ENCODE measurements around the gene SLC4A8.

The SLC4A8 gene

DNA sequence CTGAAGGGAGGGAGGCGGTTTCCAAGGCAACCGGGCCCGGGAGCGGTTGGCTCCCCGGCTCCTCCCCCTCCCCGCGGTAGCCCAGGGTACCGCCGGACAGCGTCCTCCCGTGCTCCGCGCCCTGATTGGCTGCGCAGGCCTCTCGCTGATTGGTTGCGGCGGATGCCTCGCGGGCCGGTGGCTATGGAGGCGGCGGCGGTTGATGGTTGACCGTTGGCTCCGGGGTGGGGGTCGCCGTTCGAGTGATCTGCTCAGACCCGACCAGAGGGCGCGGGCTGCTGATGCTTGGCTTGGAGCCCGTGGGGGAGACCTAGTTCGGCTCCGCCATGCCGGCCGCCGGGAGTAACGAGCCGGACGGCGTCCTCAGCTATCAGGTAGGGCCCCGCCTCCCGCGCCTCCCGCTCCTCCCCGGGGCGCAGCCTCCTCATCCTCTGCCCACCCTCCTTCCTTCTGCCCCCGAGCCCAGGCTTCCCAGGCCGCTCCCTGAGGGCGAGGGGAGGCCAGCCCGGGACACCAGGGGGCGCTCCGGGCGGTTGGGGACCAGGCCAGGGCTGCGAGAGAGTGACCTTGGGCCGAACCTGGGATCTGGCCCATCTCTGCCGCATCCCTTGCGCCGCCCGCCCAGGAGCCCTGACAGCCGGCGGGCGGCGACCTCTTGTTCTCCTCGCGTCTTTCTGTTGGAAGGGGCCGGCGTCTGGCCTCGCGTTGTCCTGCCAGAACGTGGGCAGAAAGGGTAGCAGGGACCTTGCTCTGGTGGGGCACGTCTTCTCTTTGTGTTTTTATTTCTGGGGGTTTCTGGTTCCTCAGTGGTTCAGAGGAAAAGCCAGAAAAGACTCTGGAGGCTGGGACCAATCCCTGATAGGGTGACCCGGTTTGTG, at the start of gene SLC4A8:
TSS of gene SLC4A8 (plus strand) at position 170 of the 878 bp plus-strand sequence. CDS start at position 327, 157 bp downstream.
- DNase-seq (ENCODE audit: low read depth, low spot score), result peak; percentile 31

DNA sequence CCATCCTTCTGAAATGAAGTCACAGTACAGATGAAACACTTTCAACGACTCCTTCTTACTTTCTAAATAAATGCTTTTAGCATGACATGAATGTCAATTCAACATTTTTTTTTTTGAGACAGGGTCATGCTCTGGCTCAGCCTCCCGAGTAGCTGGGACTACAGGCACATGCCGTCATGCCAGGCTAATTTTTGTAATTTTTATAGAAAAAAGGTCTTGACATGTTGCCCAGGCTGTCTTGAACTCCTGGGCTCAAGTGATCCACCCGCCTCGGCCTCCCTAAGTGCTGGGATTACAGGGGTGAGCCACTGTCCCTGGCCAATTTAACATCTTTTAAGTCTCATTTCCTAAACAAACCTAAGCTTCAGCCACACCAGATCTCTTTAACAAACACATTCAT, 49.8 kb upstream of the SLC4A8 start:
- no peak for DNase-seq (ENCODE audit: low read depth, low spot score)

DNA sequence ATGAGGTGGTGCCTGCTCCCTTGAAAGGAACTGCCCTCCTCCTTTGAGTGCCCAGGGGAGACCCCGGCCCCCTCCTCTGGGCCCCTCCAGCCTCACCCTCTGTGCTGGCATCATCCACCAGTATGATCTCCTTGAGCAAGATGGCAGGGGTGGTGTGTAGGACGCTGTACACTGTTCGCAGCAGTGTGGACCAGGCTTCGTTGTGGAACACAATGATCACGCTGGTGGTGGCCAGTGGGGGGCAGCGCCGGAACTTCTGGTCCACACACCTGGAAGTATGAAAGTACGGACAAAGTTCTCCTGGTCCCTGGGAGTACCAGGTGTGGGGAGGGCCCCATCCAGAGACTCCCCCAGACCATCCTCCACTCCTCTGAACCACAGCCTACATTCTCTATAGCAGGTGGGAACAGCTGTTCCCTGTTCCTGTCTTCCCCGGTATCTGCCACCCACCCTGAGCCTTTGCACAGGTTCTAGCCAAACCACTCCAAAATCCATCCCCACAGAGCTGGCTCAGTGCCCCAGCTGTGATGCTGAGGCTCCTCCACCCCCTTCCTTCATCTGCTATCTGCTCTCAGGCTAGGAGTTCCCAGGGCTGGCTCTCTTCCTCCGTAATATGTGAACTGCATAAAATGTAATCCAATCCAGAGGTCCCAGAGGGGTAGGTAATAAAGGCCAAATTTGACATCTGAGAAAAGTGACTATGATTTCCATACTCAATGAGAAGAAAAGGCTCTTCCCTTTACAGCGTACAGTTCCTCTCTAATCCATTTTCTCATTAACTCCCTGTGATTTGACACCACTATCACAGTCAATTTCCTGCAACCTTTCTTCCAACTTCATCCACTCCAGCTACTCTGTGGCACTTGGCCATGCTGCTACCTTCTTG, 47.3 kb upstream of the SLC4A8 start:
- DNase-seq (ENCODE audit: low read depth, low spot score), result no peak

DNA sequence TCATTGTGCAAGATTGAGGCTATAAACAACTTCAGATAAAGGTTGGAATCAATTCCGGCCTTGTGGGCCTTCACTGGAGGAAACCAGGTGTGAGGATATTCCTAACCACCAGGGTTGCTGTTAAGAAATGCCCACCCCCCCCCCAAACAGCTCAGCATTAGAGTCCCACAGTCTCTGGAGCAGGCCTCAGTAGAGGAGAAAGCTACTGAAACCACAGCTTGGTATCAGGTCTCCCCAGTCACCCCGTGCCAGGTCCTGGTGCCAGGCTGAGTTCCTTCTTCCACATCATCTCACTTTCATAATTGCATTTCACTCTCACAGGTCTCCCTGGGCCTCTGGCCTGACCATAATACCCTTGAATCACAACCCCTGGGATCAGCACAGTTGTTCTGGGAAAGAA, 45.9 kb upstream of the SLC4A8 start:
- DNase-seq (ENCODE audit: low read depth, low spot score), result no peak

DNA sequence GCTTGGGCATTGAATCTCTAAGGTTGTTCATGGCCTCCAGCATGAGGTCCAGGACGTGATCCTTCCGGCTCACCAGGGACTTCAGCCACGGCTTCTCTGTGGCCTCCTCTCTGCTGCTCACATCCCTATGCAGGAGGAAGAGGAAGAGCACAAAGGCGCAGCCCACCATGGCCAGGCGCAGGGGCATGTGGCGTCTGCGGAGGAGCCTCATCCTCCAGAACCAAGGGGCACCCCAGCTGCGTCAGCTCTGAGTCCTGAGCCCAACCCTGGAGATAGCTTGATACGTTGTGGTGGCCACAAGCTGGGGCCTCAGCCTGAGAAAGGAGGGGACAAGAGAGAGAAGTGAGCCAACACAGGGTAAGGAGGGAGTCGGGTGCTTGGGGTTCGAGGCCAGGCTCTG, 45.1 kb upstream of the SLC4A8 start:
- DNase-seq (ENCODE audit: low read depth, low spot score), result no peak

DNA sequence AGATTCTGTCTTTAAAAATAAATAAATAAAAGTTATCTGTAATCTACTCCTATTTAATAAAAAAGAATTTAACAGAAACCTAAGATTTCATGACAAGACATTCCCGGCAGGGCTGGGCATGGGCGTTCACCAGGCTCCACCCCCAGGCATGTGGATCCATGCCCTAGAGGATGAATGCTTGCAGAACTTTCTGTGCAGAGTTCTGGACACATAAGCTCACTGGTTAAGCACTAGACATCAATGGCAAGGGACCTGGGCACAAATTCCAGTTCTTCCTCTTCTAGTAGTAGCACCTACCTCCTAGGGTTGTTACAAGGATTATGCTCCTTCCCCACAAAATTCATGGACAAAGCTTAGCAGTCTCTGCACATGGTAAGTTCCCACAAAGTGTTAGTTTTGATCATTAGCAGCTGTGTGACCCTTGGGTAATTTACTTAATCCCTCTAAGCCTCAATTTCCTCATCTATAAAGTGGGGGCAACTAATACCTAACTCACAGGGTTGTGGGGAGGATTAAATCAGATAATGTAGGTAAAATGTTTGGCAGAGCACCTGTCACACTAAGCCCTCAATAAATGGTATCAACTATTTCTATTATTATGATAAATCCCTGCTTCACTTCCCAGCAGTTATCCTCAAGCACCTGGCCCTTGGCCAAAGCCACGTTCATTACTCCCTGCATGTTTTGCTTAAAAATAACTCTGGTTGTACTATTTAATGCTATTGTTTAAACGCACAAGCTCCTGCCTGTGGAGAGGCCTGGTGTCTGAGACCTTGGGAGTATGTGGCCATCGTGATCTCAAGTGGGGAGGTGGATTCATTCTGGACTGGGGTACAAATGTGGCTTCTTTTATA, 43.2 kb upstream of the SLC4A8 start:
- peak; percentile 45 for DNase-seq (ENCODE audit: low read depth, low spot score)

DNA sequence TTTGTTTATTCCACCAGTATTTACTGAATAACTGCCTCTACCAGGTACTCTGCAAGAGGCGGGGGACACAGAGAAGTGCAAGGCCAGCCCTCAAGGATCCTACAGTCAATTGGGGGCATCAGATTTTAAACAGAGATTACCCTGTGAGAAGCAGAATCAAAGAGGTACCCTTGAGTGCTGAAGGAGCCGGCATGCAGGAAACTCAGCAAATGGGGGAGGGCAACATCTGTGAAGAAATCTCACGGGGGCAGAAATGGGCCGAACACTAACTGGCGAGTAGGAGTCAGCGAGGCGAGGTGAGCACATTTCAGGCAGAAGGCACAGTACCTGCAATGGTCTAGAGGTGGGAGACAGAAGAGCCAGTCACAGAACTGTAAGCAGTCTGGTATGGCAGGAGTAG, 42.5 kb upstream of the SLC4A8 start:
- DNase-seq (ENCODE audit: low read depth, low spot score), result no peak

DNA sequence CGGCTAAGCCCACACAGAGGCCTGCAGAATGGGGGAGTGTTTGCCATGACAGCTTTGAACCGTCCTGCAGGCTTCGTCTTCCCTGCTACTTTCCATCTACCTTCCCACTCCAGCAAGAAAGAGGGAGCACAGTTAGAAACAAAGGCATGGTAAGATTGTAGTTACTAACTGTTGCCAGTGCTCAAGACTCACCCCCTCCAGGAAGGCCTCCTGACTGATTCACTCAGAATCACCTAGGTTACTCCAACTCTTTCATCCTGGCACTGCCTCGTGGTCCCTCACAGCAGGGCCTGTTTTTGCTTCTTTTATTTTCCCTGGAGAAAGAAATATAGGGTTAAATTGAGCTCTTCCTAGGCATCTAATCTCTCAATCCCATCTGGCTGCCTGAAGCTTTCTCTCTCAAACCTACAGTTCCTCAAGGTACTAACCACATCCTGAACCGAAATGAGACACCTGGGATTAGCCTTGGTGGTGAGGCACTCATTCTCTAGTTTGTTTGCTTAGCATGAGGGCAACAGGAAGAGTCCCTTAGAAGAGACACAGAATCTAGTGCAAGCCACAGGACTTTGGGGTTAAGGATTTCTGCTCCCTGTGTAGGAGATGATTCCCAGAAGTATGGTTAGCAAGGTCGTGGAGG, 41.2 kb upstream of the SLC4A8 start:
- DNase-seq (ENCODE audit: low read depth, low spot score), result no peak

DNA sequence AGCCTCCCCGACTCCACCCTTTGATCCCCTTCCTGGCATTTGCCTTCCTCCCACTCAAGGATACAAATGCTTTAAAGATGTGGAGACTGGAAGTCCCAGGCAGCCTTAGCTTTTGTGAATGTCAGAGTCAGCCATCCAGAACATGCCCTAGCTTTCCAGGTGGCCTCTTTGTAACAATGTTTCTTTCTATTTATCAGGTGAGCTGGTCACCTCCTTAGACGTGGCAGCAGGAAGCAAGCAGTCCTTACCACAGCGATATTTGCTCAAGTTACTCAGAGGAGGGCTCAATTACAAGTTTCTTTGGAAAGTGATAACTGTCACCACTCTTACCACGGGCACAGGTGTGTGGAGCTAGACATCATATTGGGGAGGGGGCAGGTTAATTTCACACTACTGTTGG, 38.3 kb upstream of the SLC4A8 start:
- no peak for DNase-seq (ENCODE audit: low read depth, low spot score)

DNA sequence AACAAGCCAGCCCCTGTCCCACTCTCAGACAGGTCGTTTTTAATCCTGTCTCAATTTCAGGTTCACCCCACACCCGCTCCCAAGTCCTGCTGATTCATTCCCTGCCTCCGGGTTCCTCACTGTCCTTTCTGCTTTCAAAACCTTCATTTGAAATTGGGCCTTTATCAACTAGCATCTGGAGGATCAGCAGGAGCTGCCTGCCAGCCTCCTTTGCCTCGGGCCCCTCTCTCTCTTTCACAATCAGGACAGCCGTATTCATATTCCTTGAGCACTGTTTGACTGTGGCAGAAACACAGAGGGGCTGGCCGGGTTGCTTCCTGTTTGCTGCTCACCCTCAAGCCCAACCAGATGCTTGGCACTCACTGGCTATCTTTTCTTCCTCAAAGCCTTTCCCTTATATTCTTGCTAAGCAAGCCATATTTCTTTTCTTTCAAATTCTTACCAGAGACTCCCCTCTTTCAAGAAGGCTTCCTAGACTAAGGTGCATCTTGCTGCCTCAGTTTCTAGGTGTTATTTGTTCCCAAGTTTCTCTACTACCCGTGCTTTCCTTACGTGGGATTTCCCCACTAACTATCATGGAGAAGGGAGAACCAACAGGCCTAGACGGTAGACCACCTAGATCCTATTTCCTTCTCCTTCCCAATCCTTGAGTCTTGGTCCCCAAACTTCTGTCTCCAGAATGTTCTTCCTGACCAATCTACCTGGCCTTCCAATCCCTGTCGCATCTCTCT, 36.4 kb upstream of the SLC4A8 start:
- no peak for DNase-seq (ENCODE audit: low read depth, low spot score)

DNA sequence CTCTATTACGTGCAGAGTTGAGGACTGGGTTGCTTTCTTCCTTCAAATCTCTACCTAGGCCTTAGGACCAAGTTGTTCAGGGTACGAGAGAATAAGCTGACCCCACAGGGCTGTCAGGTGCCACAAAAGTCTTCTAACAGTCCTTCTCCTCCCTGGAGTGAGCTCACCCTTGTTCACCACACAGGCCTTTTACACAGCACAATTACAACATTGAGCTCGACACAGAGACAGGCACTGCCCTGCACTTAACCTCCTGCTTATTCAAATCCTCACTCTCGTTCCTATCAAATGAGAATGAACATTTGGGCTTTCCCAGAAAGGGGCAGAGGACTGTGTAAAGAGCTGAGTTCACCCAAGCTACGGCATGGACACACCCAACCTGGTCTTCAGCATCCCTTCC, 35.8 kb upstream of the SLC4A8 start:
- DNase-seq (ENCODE audit: low read depth, low spot score), result no peak

DNA sequence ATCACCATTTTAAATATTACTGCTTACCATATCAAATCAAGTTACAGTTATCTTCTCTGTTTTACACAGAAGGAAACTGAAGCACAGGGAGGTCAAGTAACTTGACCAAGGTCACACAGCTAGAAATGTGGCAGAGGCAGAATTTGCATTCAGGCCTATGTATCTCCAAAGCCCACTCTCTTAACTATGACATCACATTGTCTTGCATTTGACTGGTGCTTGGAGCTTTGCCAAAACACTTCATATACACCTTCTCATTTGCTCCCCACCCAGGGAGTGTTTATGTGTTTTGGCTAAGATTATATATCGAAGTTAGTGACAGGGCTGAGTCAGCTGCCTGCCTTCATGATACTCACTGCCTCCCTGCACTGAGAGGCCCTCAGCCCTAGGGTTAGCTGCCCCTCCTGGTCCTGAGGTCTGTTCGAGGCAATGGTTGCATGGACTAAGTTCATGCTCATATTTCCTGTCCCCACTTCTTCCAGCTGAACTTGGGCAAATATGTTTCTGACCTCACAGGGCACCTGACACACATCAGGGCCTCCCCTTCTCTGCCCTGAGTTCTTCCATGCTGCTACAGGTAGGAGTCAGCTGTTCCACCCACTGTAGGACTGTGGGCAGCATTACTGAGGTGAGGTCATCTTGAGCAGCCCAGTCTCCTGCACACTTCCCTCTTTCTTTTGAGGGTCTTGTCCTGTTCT, 35.2 kb upstream of the SLC4A8 start:
- DNase-seq (ENCODE audit: low read depth, low spot score), result no peak

DNA sequence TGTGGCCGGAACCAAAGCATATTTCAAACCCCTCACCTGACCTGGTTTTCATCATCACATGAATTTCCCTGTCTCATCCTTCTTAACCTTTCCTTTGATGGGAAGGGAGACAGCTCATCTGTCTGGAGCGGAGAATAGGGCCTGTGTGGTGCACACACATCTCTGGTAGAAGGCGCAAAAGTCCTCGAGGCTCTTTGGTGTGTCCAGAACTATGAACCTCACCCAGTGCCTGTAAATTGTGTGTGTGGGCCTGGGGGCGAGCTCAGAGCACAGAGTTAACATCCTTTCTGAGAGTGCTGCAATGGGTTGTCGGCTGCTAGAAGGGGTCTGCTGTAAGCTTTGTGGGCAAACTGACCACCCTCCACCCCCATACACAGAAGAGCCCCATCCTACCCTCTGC, 34.2 kb upstream of the SLC4A8 start:
- no peak for DNase-seq (ENCODE audit: low read depth, low spot score)

DNA sequence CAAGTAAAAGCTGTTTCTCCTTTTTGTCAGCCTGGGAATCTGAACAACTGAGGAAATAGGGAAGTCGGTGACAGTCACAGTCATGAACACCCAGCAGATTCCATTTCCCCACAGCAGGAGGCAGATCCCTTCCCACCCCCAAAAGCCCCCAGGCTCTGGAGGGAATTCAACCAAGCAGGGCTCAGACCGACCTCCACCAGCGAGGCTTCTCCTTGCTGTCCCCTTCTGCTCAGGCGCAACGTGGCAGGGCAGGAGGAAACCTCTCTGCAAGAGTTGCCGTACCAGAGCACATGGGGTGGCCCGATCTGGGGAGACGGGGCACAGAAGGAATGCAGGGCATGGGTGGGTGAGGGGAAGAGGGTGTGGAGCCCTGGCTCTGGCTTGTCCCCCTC, 33.7 kb upstream of the SLC4A8 start:
- no peak for DNase-seq (ENCODE audit: low read depth, low spot score)

DNA sequence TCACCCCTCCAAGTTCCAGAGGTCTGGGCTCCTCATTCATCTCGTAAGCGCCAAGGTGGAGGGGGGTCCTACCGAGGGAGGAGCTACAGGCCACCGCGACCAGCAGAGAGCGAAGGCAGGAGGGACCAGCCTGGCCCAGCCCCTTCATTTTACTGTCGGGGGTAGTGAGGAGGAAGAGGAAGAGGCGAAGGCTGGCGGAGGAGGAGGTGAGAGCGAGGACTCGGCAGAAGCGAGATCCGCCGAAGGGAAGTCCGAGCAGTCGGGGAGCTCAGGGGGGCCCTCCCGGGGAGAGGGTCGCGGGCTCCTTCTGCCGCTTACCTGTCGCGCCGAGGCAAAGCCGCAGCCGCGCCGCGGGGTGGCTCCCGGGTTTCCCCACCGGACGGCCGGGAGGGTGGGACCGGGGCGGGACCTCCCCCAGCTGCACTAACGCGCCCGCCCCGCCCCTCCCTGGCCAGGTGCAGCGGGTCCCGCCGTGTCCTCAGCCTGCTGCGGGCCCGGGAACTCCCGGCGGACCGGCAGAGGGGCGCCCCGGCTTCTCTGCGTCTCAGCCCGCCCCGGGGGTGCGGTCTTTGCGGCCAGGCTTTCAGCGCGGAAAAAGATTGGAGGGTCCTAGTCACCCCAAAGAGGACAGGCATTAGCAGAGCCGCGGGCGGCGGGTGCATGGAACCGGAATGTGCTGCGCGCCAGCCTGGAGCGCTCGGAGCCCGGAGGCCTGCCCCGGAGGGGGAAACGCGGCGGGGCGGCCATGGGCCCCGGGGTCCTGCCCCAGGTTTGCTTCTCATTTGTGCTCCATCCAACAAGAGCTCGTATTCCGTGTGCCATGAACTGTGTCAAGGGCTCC, 33.1 kb upstream of the SLC4A8 start, which contains the start of gene GALNT6:
TSS of gene GALNT6 (minus strand) at position 124 of the 841 bp plus-strand sequence. CDS start 11,625 bp downstream, outside the sequence.
- no peak for DNase-seq (ENCODE audit: low read depth, low spot score)

DNA sequence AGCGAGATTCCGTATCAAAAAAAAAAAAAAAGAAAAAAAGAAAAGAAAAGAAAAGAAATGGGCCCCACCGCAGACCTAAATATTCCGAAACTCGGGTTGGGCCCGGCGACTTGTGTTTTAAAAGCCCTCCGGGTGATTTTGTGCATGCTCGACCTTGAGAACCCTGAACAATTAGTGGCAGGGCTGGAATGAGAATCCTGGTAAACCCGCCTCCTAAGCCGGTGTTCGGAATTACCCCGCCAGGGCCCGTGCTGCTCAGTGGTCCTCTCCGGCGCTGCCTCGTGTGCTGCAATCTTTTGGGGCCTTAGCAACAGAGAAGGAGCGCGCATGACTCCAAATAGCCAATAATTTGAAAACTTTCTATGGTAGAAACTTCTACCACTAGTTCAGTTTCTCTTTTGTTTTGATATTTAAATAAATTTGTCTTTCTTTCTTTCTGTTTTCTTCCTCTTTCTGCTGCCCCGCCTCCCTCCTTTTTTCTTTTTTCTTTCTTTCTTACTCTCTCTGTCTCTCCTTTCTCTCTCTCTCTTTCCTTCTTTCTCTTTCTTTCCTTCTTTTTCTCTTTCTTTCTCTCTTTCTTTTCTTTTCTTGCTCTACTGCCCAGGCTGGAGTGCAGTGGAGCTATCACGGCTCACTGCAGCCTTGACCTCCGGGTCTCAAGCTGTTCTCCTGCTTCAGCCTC, 31.9 kb upstream of the SLC4A8 start:
- no peak for DNase-seq (ENCODE audit: low read depth, low spot score)

DNA sequence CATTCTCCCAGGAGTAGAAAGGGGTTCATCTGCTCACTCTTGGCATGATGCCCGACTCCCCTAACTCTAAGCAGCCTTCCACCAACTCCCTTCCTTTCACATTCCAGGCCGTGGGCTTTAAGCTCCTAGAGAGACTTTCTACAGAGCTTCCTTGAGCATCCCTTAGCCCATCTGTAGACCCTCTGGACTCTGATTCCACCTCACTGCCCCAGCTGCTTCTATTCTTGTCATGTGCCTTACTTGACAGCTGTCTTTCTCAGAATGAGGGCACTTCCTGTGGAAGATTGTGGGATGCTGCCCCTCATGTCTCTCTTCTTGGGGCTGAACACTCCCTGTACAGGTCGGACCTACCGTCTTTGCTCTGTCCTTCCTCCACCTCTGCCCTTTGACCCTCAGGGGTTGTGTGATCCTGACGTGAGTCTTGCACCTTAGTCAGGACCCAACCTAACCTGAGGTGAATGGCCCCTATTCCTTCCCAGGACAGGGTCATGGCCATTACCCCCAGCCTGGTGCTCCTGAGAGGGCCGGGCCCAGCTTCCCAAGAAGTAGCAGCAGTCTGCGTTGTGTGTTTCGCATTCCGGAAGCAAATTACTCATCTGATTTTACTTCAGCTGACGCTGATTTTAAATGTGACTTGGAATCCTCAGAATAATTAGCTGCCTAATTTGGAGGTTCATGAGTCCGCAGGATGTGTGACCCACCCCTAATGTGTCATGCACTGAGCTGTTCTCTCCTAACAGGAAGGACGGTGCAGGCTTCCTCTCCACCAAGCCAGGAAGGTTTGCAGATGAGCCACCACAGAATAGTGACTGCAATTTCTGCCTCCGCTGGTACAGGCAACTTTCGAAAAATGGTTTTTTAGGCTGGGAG, 30.7 kb upstream of the SLC4A8 start:
- no peak for DNase-seq (ENCODE audit: low read depth, low spot score)
